Stimulated activated CD4-positive, alpha-beta T cell treated with anti-CD3 and anti-CD28 coated beads, Interleukin-4, amount 100 ng/mL, for 1 hour (primary cell): ENCODE measurements around the gene RBMS3.
"Not testable (repeated sequence)": the region's sequence is repeated elsewhere in the genome, so short reads cannot be mapped to it uniquely, and the experiment has no call there.

Source experiments
- DNase-seq: peaks from one replicate; pipeline ENCODE4 v3.0.0-alpha.2; 2020

RBMS3 gene

DNA sequence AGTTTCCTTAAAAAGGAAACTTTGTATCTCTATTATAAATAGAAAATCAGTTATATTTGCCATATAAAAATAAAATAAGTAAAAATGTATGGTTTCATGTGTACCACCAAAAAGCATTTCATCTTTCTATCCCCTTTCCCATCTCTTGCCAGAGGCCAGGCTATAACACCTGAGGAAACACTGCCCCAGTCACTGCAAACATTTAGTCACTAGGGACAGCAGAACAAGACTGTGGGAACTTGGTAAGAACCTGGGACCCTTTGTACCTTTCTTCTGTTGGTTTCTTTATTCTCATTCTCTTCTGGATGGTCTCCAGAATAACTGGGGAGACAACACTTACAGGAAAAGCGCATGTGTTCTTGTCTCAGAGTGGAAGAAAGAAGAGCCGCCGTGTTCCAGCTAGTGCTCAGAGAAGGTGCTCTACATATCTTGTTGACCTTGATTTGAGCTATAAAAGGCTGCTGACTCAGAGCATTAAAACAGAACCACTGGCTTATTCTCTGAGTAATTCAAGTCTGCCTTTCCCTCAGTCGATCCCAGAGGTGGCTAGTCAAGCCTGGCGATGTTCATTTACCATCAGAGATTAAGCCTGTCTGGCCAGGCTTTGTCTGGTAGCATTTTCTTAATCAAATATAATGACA is 361.6 kb downstream of the RBMS3 start:
- no peak for DNase-seq

DNA sequence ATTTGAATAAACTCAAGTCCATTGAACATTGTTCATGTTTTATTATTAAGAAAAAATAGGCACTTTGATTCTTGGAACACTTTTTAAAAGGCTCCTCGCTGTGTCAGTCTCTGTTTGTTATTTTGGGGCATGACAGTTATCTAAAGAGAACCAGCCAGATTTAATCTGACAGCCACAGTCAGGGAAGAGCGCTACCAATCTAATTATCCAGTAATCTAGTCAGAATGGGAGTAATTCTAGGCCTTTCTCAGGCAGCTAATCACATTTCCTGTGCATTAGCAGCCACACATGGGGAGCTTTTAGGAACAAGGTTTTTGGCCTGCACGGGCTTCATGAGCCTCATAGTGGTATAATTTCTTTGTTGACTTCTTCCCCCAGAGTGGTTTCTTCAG is 362.2 kb downstream of the RBMS3 start:
- DNase-seq = no peak

DNA sequence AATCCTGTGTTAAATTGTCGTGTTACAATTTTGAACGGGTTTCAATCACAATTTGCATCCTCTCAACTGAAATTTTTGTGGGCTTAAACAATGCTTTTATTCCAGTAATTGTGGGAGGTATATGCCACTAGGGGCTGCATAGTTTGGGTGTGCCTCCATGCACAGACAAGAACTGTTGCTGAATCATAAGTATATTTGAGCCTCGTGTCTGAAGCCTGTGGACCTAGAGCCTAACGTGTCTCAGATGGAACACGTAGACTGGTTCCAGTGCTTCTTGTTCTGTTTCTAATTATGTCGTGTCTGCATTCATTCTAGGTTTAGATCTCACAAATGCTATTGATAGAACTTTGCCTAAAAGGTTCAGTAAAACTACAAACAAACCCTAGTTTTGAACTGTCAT is 363.4 kb downstream of the RBMS3 start:
- no peak for DNase-seq

DNA sequence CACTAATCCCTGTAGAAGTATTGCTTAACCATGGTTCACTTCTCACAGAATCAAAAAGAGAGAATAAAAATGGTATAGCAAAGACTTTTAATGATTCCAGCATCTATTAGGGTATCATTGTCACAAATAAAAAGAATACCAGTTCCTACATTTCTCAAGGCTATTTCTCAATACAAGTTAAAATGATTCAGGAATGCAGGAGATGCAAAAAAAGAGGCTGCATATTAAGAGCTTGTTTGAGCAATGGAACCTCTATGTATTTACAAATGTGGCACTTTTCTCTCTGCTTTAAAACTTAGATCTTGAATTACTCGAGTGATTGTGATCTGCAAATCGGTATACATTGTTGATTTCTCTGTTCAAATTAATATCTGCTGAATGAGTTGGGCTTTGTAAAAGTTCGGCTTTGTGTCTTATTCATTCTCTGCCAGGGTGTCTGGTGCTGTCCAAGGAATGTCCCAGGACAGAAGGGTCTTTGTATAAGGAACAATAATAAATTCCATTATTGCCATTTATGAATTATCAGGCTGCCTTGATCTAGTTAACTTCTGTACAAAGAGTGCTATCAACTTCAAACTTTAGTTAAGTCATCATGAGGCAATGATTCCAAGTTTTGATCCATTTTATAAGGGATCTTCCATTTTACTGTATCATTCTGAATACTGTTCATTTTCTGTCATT is 364.2 kb downstream of the RBMS3 start:
- DNase-seq = no peak

DNA sequence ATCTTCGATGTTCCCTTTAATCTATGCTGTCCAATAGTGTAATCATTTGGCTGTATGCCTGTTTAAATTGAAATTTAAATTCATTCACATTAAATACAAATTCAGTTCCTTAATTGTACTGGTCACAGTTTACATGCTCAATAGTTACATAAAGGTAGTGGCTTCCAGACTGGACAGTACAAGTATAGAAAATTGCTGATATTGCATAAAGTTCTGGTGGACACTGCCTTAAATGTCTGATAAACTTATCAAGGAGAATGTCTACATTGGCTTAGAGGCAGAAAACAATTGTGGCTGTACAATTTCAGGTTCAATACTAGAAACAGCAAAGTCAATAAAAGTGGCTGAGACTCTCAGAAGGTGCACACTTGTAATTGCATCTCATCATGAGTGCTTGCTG is 365.2 kb downstream of the RBMS3 start:
- DNase-seq = no peak

DNA sequence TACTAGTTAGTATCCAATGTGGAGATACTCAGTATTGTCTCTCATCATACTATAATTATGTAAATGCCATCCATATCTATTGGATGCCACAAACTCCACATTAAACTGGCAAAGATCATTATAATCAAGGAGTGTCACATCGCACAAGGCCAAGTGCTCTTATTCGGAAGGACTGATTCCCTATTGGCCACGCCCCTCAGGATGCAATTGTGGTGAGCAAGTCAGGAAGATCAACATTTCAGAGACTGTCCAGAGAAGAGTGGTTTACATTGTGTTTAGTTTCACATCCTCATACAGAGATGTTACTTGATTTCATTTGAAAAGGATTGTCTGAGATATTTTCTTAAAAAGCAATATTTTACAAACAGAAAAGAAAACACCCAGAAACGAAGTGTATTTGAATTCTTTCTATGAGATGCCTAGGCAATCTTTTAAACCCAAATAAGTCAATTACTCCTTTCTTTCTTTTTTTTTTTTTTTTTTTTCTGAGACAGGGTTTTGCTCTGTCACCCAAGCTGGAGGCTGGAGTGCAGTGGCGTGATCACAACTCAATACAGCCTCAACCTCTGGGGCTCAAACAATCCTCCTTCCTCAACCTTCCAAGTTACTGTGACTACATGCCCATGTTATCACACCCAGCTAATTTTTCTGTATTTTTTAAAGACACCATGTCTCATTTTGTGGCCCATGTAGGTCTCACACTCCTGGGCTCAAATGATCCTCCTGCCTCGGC is 369.1 kb downstream of the RBMS3 start:
- DNase-seq = no peak

DNA sequence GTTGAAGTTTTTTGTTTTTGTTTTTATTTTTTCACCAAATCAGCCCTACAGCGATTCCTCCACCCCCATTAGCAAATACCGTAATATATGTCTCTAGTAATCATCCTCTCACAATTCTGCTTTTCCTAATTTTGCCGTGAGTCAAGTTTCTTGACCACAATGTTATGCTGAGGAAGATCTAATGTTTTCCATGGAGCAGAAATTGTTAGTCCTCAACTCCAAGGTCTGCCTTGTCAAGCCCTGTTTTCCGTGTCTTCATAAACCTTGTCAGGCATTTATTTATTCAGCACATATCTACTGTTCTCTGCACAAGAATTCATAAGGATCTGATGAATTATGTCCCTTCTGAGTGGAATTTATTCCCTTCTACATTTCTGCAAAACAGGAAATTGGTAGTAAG is 372.8 kb downstream of the RBMS3 start:
- no peak for DNase-seq

DNA sequence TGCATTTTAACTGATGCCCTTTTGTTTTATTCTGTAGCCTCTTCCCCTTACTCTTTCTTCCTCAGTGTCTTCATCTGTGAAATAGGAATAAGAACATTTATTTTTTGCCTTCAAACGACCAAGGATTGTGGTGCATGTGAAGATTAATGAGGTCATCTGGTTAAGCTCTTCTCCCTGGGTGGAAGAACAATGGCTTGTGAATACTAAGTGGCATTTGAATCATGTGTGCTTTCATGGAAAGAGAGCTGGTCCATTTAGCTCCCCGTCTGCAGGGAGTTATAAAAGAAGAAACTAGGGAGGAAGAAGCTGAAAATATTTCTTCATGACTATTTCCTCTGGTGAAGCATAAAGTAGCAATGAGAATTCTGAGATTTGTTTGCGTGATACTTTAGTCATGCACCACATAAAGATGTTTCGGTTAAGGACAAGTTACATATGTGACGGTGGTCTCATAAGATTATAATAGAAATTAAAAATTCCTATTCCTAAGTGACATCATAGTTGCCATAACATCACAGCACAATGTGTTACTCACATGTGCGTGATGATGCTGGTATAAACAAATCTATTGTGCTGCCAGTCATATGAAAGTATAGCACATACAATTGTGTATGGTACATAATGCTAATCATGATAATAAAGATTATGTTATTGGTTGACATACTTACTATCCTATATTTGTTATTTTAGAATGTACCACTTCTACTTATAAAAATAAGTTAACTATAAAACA is 374.3 kb downstream of the RBMS3 start:
- no peak for DNase-seq

DNA sequence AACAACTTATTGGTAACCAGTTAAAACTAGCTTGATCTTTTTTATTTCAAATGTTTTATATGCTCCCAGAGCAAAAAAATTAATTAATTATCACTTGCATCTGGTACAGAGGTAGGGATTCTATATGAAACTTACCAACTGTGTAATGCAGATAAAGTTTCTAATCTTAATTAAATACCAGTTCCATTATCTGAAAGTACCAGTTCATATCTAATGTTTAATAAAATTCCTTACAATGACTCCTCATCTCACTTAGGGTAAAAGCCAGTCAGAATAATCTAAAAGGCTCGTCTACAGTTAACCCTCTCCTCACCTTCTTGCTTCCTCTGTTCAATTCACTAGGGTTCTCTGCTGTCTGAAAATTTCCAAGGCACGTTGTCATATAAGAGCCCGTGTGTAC is 384.8 kb downstream of the RBMS3 start:
- DNase-seq = no peak

DNA sequence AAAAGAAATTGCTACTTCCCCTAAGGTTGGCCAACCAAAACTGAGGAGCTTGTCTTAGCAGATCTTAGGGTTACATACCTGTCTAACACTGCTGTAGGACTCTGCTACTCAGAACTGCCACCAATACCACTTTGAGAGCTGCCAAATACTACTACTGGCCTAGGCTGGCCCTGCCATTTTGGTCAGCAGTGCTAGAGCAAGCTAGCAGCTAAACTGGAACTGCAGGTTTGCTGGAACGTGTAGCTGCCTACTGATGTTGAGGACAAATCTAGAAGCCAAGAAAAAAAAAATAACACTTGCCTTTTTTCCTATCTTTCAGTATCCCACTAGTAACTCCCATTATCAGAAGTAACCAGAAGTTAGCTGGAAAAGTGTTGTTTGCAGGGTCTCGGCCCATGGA is 387.4 kb downstream of the RBMS3 start:
- DNase-seq = no peak

DNA sequence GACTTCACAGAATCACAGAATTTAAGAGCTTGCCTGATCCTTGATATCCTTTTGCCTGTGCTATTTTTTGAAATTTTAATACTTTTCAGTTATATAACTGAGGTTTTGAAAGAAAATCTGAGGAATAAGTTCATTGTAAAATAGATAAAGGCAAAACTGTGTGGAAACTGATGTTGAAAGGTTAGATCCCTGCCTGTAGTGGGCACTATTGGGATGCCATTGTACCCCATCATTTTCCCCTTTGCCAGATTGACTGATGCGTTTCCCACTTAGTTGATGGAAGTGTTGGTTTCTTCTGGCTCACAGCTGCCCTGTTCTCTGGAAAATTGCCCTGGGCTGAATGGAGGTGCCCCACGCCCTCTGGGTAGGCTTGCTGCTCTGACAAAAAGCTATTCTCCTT is 387.9 kb downstream of the RBMS3 start:
- no peak for DNase-seq

DNA sequence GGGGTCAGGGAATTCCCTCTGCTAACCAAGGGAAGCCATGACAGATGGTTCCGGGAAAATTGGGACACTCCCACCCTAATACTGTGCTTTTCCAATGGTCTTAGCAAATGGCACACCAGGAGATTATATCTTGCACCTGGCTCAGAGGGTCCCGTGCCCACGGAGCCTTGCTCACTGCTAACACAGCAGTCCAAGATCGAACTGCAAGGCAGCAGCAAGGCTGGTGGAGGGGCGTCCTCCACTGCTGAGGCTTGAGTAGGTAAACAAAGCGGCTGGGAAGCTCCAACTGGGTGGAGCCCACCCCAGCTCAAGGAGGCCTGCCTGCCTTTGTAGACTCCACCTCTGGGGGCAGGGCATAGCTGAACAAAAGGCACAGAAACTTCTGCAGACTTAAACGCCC is 389.6 kb downstream of the RBMS3 start:
- not testable (repeated sequence) for DNase-seq

DNA sequence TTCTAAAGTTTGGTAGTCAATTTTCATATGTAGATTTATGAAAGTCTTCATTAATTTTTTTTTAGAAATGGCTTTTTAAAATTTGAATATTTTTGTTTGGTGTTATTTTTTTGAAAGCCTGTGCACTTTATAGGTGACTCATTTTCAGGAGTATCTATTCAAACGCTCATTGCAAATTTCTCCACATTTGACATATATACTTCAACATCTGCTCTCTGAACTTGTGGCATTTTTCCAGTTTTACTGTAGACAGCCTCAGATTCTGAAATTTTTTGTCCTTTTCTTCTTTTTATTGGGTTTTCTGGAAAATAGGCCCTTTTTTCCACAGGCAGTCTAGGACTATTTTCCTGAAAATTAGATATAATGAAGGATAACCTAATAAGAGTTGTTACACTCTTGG is 396.6 kb downstream of the RBMS3 start:
- DNase-seq = no peak

DNA sequence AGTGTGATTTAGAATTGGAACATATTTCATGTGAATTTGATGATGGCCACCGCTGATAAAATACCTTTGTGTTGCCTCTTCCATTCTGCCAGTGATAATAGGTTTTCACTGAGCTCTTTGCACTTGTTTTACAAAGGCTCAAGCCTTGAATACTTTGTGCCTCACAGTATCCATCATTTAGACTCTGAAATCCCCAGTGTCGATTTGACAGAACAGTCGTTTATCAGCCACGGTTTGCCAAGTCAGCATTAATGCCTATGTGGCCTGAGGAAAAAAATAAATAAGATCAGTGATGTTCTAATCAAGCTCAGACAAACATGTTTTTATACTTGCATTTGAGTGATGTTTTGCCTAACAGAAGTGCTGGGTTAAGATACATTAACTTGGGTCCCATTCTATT is 399.1 kb downstream of the RBMS3 start:
- no peak for DNase-seq

DNA sequence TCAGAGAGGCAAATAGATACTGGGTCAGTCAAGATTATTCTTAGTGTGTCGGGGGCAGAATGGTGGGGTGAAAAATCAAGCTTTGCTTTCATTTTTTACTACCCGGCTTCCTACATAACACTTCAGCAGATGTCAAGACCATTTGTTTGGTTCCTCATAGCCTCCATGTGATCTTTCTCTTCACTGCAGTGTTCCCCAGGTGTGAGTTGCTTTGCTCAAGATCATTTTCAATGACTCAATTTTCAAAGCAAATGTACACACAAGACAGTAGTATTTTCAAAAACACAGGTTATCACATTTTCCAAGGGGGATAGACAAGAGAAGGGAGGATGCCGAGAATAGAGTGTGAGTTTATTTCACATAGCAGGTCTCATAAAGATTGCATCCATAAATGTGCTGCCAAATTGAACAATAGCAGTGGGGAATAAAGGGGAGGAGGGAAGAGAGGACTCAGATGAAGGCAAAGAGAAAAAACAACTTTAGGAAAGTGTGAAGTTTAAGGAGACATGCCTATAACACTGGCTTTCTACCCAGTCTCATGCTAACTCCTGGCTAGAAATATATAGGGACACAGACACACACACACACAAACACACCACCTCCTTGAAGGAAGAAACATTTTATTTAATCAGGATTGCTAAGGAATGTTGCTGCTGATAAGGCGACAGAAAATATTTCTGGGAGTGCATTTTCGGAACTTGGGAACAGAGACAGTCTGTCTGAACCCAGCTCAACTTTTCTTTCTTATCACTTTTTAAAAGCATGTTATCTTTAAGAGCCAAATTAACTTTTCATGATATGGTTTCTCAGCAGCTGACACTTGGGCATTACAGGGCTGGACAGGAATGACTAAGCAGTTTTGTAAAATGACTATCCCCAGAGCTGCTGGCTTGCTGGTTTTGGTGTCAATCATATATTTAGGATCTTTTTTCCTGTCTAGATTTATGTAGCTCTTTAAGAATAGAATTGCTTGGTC is 402.4 kb downstream of the RBMS3 start:
- DNase-seq = no peak

DNA sequence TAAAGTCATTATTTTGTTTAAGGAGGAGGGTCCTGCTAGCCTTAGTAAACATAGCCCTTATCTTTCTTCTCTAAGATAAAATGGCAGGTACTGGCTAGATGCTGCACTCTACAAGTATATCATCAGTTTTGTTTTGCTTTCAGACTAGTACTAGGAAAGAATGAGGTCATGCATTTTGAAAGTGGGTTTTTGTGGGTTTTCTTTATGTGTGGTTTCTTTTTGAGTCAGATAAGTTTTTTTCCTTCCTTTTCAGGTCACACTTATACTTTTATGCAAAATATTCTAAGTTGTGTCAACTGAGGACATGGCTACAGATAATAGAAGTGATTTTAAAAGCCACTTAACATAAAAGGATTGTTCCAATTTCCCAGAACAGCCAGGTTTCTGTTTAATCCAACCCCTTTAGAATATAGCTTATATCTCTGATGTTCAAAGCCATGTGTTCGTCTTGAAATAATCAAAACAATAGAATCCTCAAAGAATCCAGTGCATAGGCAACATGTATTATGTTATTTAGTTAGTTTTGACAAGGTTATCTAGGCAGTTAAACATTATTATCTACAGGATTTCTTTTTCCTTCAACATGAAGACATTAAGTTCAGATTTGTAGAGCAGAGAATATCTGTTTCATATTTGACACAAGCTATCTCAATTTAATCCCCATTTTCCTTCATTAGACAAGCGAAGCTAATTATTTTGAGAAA is 406.2 kb downstream of the RBMS3 start:
- DNase-seq = no peak

DNA sequence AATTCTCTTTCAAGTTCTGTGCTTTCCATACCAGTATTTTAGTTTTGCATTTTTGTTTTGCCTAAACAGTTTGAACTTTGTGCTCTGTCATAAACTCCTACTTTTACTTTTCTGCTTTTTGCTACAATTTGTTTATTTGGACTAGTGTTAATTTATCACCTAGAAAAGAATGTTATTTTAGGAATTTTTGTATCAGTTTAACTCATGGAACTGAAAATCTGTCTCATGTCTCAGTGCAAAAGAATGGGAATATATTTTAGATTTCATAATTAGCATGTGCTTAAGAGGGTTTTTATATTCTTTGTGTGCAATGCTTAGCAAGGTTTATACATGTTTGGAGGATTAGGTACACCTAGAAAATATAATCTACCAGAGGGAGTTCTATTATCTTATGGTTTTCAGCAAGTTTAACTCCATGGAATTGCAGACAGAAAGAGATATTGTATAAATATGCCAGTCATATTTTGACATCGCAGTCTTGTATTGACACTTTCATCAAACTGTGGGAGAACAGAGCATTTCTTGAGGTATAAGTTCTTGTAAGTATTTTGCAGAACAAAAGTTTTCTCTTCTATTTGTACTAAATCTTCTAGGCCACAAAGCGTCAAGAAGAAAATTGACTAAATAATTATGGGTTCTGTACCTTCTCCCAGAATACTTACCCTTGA is 409.9 kb downstream of the RBMS3 start:
- no peak for DNase-seq

DNA sequence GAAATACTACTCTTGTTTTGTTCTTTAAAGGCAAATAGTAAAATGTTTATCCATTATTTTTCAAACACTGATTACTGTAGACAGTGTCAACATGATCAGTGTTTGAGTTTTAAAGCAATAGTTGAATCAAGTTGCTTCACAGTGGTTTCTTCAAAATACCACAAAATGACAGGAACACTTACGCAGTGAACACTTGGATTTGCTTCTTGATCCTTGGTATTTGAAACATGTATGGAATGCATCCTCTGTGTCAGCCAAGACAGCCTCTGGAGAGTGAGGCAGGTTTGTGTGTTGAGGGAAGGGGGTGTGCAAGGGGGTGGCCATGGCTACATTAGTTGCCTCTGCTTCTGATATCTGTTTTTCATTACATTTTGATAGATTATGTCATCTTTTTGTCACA is 413.0 kb downstream of the RBMS3 start:
- no peak for DNase-seq

DNA sequence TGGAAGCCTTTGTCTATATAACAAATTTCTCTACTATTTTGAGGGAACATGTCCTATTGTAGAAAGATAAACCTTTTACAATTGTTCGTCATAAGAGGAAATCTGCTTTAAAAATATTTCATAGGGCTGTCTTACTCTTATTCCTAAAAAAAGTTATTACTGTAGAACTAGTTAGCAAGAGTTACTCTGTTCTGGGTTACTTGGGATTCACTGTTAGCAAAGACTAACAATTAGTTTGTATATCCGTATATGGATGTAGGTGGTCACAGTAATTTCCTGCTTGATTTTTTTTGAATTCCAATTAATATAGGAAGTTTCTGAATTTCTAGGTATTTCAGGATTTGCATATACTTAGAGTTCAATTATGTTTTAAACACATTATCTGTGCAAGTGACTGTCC is 413.5 kb downstream of the RBMS3 start:
- no peak for DNase-seq

DNA sequence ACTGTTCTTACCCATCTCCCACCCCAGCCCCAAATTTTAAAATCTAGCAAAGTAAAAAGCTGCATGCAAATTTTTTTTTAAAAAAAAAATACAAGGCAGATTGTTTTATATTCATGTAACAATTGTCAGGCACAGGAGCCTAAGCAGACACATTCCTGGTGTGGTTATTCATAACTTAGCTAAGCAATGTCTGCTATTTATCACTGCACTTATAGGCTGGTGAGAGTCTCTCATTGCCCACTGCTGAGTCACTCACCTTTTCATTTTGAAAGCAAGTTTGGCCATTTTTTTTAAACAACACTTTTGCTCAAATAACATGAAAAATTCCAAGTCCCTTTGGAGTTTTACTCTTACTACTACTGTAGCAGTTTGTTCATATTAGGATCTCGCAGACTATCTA is 413.9 kb downstream of the RBMS3 start:
- no peak for DNase-seq

DNA sequence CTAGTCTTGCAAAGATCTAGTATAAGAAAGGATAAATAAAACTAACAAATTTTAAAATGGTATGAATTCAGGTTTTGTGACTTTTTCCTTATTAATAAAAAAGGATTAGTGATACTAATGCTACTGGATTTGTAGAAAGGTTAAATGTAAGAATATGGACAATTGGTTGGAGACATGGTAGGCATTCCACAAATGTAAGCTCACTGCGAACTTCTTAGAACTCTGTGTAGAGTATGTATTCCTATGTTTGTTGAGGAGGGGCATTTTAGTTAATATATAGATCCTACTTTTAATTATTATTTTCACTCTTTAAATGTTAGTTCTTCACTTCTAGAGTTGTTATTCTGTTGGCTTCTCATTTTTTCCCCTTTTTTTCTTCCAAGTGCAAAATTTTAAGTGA is 414.3 kb downstream of the RBMS3 start:
- no peak for DNase-seq
